Hematopoietic multipotent progenitor cell treated with erythropoietin and hydrocortisone succinate and interleukin-3 and kit ligand, for 4 days (in vitro differentiated cells): Measurements from ENCODE around the gene ROCK2.
"Not testable (repeated sequence)": the region's sequence is repeated elsewhere in the genome, so short reads cannot be mapped to it uniquely, and the experiment has no call there.

Experiments used
- DNase-seq: peaks from one replicate; pipeline ENCODE4 v3.0.0-alpha.2; 2015

Gene ROCK2

GRCh38 chr2:11174222-11174621 lies 170.2 kb downstream of the ROCK2 start:
- DNase-seq: no peak

- no peak for DNase-seq
These were observed 175.1 kb downstream of the ROCK2 start for GRCh38 chr2:11169333-11169732.

- DNase-seq: no peak
These were observed 175.9 kb downstream of the ROCK2 start for GRCh38 chr2:11168488-11168887.

GRCh38 chr2:11166476-11166875 lies 178.0 kb downstream of the ROCK2 start:
- DNase-seq: no peak

- not testable (repeated sequence) for DNase-seq
These were observed 179.4 kb downstream of the ROCK2 start for GRCh38 chr2:11165046-11165445.

- DNase-seq: no peak
These were observed 180.8 kb downstream of the ROCK2 start for GRCh38 chr2:11163439-11164317.

- DNase-seq: no peak
These were observed 182.7 kb downstream of the ROCK2 start for GRCh38 chr2:11161747-11162146.

GRCh38 chr2:11160731-11161455 lies 183.5 kb downstream of the ROCK2 start:
- no peak for DNase-seq

GRCh38 chr2:11160256-11160655 lies 184.2 kb downstream of the ROCK2 start:
- DNase-seq: no peak

- DNase-seq: no peak
These were observed 184.8 kb downstream of the ROCK2 start for GRCh38 chr2:11159574-11160170.

GRCh38 chr2:11158916-11159573 lies 185.4 kb downstream of the ROCK2 start:
- DNase-seq: no peak

- DNase-seq: no peak
These were observed 186.7 kb downstream of the ROCK2 start for GRCh38 chr2:11157731-11158130.

- DNase-seq: no peak
These were observed 187.1 kb downstream of the ROCK2 start for GRCh38 chr2:11157296-11157695.

GRCh38 chr2:11156396-11157075 lies 187.9 kb downstream of the ROCK2 start:
- no peak for DNase-seq

GRCh38 chr2:11155381-11156035 lies 188.9 kb downstream of the ROCK2 start, which contains the start of gene SLC66A3:
Gene SLC66A3, plus strand, starts transcription at chr2:11155467. Its CDS starts 80 bp downstream, at chr2:11155547.
- peak; percentile 92 for DNase-seq

GRCh38 chr2:11154923-11155380 lies 189.5 kb downstream of the ROCK2 start:
- DNase-seq: peak; percentile 98

- DNase-seq: no peak
These were observed 190.2 kb downstream of the ROCK2 start for GRCh38 chr2:11154016-11154922.

GRCh38 chr2:11152591-11152990 lies 191.8 kb downstream of the ROCK2 start:
- no peak for DNase-seq

- DNase-seq: no peak
These were observed 197.2 kb downstream of the ROCK2 start for GRCh38 chr2:11147263-11147662.

- DNase-seq: no peak
These were observed 198.4 kb downstream of the ROCK2 start for GRCh38 chr2:11146076-11146475.

- peak; percentile 22 for DNase-seq
These were observed 199.1 kb downstream of the ROCK2 start for GRCh38 chr2:11145350-11145749.
